HG03442 (cell line): ENCODE results near the gene IL1R2.

ENCODE experiments used
- ATAC-seq: cut with Tn5 transposase; IDR thresholded peaks from one replicate; pipeline ENCODE4 v1.9.1; 2021; ENCODE audit warnings: mild to moderate bottlenecking, moderate library complexity; ENCODE audit not compliant: unreplicated experiment

Gene IL1R2

GRCh38 chr2:102076512-102076911 is 84.8 kb downstream of the IL1R2 start:
- no peak for ATAC-seq
